ENCODE measurements around the gene STKLD1. TPM values are rescaled to one million over a fixed set of nuclear protein-coding genes. Genes with fewer than 3 reads are reported as not detected.

Gene STKLD1
- polyA plus RNA-seq, 2 of the 4 experiments (the other 2 are of a cell fraction): 1.1 to 1.2 TPM

- H3K27ac ChIP-seq: no peak overlapping the region
- H3K4me1 ChIP-seq: no peaks in the 10 kb centered on the region
- no peak overlapping the region for H3K4me3 ChIP-seq
- CTCF ChIA-PET: interaction anchor here (0.8 to 3.8 kb wide), 8 partner anchors 10 to 258 kb away, joined by 3 to 14 read pairs (median 6); no protein-coding TSS in a partner anchor
- FAIRE-seq (no peak), DNase-seq (ENCODE audit: low read depth in 1 of 2, low spot score in 1 of 2) (no peak), ATAC-seq (no peak)
- no peak for TF ChIP-seq ATOH8 (CRISPR knock-in tag; IDR thresholded peaks at IDR 0.05; ENCODE audit: low read depth)
- no peak for TF ChIP-seq JUN (IDR thresholded peaks at IDR 0.05)
- no peak for TF ChIP-seq FOXS1 (CRISPR knock-in tag; IDR thresholded peaks at IDR 0.05)
- TF ChIP-seq MAFK (IDR thresholded peaks at IDR 0.05; ENCODE audit: partially characterized antibody): no peak
- TF ChIP-seq ZC3H11A (IDR thresholded peaks at IDR 0.05): no peak
- WGBS (ENCODE audit: missing lambda C conversion rate): 52% methylated on average over 3 of the region's 15 CpGs
- POLR2A ChIA-PET: interaction anchor here (1.4 kb wide), 1 partner anchor 16 kb away, joined by 5 read pairs; the partner anchor contains the start of gene CACFD1
- H3K4me2 ChIP-seq: no peak overlapping the region
- no peaks in the 10 kb centered on the region for H3K9me3 ChIP-seq
Observed at GRCh38 chr9:133443248-133443647, 67.1 kb downstream of the STKLD1 start.

GRCh38 chr9:133443982-133444381, 67.8 kb downstream of the STKLD1 start:
- Histone ChIP-seq H3K27ac (no peak overlapping the region), H3K4me1 (no peaks in the 10 kb centered on the region), H3K9me3 (no peaks in the 10 kb centered on the region), H3K4me3 (no peak overlapping the region), H3K4me2 (no peak overlapping the region)
- POLR2A ChIA-PET: interaction anchor here (1.4 kb wide), 1 partner anchor 15 kb away, joined by 5 read pairs; the partner anchor contains the start of gene CACFD1
- 54% methylated on average over 8 of the region's 8 CpGs for WGBS (ENCODE audit: missing lambda C conversion rate)
- ATAC-seq (no peak), DNase-seq (ENCODE audit: low read depth in 1 of 2, low spot score in 1 of 2) (no peak), FAIRE-seq (no peak)
- CTCF ChIA-PET: interaction anchor here (0.8 to 3.8 kb wide), 7 partner anchors 10 to 258 kb away, joined by 3 to 14 read pairs (median 5); no protein-coding TSS in a partner anchor
- TF ChIP-seq HES2 (IDR thresholded peaks at IDR 0.05) (no peak), BCL3 (IDR thresholded peaks at IDR 0.05) (no peak), FOSB (CRISPR knock-in tag; IDR thresholded peaks at IDR 0.05) (no peak), HOXB13 (CRISPR knock-in tag; IDR thresholded peaks at IDR 0.05; ENCODE audit: low read depth) (no peak), MAFK (IDR thresholded peaks at IDR 0.05; ENCODE audit: partially characterized antibody) (no peak), RAD21 (conservative IDR thresholded peaks at IDR 0.05 in 1 of 2, IDR thresholded peaks at IDR 0.05 in 1 of 2) (no peak), ATOH8 (CRISPR knock-in tag; IDR thresholded peaks at IDR 0.05; ENCODE audit: low read depth) (no peak)

GRCh38 chr9:133445293-133445969, 69.3 kb downstream of the STKLD1 start:
- ATAC-seq (no peak), FAIRE-seq (no peak), DNase-seq (ENCODE audit: low read depth in 1 of 2, low spot score in 1 of 2) (no peak)
- 51% methylated on average over 14 of the region's 23 CpGs for WGBS (ENCODE audit: missing lambda C conversion rate)
- Histone ChIP-seq H3K4me3 (no peak overlapping the region), H3K4me1 (peaks cover 8% of the 10 kb centered on the region; the same call in 2 of the 3 replicates), H3K4me2 (no peak overlapping the region), H3K9me3 (no peaks in the 10 kb centered on the region), H3K27ac (no peak overlapping the region)
- TF ChIP-seq BHLHE40 (IDR thresholded peaks at IDR 0.05; ENCODE audit: low read depth, low read length) (no peak), HEYL (CRISPR knock-in tag; IDR thresholded peaks at IDR 0.05) (no peak), FOSB (CRISPR knock-in tag; IDR thresholded peaks at IDR 0.05) (no peak), ZC3H11A (IDR thresholded peaks at IDR 0.05) (no peak)
- ChIA-PET POLR2A (no interaction called here), CTCF (interaction anchor here (0.6 to 2.8 kb wide), 5 partner anchors 14 to 41 kb away, joined by 3 to 13 read pairs (median 3); no protein-coding TSS in a partner anchor)

- TF ChIP-seq CHD2 (IDR thresholded peaks at IDR 0.05; ENCODE audit: low read length, partially characterized antibody) (no peak), SREBF2 (IDR thresholded peaks at IDR 0.05) (no peak), PHF8 (IDR thresholded peaks at IDR 0.05; ENCODE audit: borderline replicate concordance, low read depth) (no peak), BHLHE40 (IDR thresholded peaks at IDR 0.05; ENCODE audit: low read depth, low read length) (no peak), ZFP36 (IDR thresholded peaks at IDR 0.05; ENCODE audit: borderline replicate concordance, partially characterized antibody) (no peak), RNF2 (IDR thresholded peaks at IDR 0.05; ENCODE audit: borderline replicate concordance, low read depth) (no peak)
- CTCF ChIA-PET: interaction anchor here (0.9 to 1.5 kb wide), 3 partner anchors 9 to 22 kb away, joined by 3 to 4 read pairs (median 3); no protein-coding TSS in a partner anchor
- peaks cover 8% of the 10 kb centered on the region; the same call in 2 of the 3 replicates for H3K4me1 ChIP-seq
- no peak overlapping the region for H3K4me2 ChIP-seq
- FAIRE-seq: no peak
- POLR2A ChIA-PET: interaction anchor here (0.6 kb wide), 1 partner anchor 129 kb away, joined by 3 read pairs; no protein-coding TSS in a partner anchor
- no peak overlapping the region for H3K27ac ChIP-seq
- WGBS (ENCODE audit: missing lambda C conversion rate): 68% methylated on average over 8 of the region's 13 CpGs
- no peak for ATAC-seq
- no peak for DNase-seq (ENCODE audit: low read depth in 1 of 2, low spot score in 1 of 2)
- no peaks in the 10 kb centered on the region for H3K9me3 ChIP-seq
- H3K4me3 ChIP-seq: no peak overlapping the region
Observed at GRCh38 chr9:133448487-133448972, 72.4 kb downstream of the STKLD1 start.

All from A549 (cell line).